KMS-11 (cell line): ENCODE measurements around the gene DPH7.

Experiments
- H2AFZ ChIP-seq: fragments of 200-600 bp; sonication (generic); 2 replicates; pipeline ENCODE4 v1.6.1; 2016; ENCODE audit warnings: antibody characterized with exemption, mixed run types, low read depth
- H3K27ac ChIP-seq: fragments of 200-600 bp; sonication (generic); 2 replicates; pipeline ENCODE4 v1.6.1; 2016; ENCODE audit warnings: mild to moderate bottlenecking, mixed run types
- H3K27me3 ChIP-seq: fragments of 200-600 bp; sonication (generic); 2 replicates; pipeline ENCODE4 v1.6.1; 2017; ENCODE audit warnings: mild to moderate bottlenecking, low read depth, mixed run types, moderate library complexity; ENCODE audit not compliant: insufficient read depth
- H3K36me3 ChIP-seq: fragments of 200-600 bp; sonication (generic); 2 replicates; pipeline ENCODE4 v1.6.1; 2017; ENCODE audit warnings: mild to moderate bottlenecking, mixed run types; ENCODE audit not compliant: insufficient read depth
- H3K4me1 ChIP-seq: fragments of 200-600 bp; sonication (generic); 2 replicates; pipeline ENCODE4 v1.6.1; 2016; ENCODE audit warnings: mild to moderate bottlenecking, low read depth, mixed run types; ENCODE audit not compliant: poor library complexity, severe bottlenecking
- H3K4me2 ChIP-seq: fragments of 200-600 bp; sonication (generic); 2 replicates; pipeline ENCODE4 v1.7.0; 2016; ENCODE audit warnings: mild to moderate bottlenecking, mixed run types
- H3K4me3 ChIP-seq: fragments of 200-600 bp; sonication (generic); IDR thresholded peaks from 2 replicates; pipeline ENCODE4 v1.6.1; 2017; ENCODE audit warnings: low read depth, low read length, mixed read lengths; ENCODE audit not compliant: insufficient read depth
- H3K79me2 ChIP-seq: fragments of 200-600 bp; sonication (generic); 2 replicates; pipeline ENCODE4 v1.6.1; 2016; ENCODE audit warnings: low read depth, mixed run types; ENCODE audit not compliant: insufficient read depth
- H3K9ac ChIP-seq: fragments of 200-600 bp; sonication (generic); 2 replicates; pipeline ENCODE4 v1.6.1; 2016; ENCODE audit warnings: mild to moderate bottlenecking, mixed run types
- H4K20me1 ChIP-seq: fragments of 200-600 bp; sonication (generic); 2 replicates; pipeline ENCODE4 v1.6.1; 2016; ENCODE audit warnings: mild to moderate bottlenecking, mixed run types; ENCODE audit not compliant: insufficient read depth
- TF ChIP-seq, protein P1 (sequence below): fragments of 200-600 bp; sonication (generic); conservative IDR thresholded peaks from 2 replicates; pipeline ENCODE4 v1.6.1; 2017; ENCODE audit warnings: low read depth, mild to moderate bottlenecking, antibody characterized with exemption, low read length, moderate library complexity, mixed read lengths

The DPH7 gene

GRCh38 chr9:137505421-137506140 lies 73.1 kb downstream of the DPH7 start:
- TF ChIP-seq, protein P1, sequence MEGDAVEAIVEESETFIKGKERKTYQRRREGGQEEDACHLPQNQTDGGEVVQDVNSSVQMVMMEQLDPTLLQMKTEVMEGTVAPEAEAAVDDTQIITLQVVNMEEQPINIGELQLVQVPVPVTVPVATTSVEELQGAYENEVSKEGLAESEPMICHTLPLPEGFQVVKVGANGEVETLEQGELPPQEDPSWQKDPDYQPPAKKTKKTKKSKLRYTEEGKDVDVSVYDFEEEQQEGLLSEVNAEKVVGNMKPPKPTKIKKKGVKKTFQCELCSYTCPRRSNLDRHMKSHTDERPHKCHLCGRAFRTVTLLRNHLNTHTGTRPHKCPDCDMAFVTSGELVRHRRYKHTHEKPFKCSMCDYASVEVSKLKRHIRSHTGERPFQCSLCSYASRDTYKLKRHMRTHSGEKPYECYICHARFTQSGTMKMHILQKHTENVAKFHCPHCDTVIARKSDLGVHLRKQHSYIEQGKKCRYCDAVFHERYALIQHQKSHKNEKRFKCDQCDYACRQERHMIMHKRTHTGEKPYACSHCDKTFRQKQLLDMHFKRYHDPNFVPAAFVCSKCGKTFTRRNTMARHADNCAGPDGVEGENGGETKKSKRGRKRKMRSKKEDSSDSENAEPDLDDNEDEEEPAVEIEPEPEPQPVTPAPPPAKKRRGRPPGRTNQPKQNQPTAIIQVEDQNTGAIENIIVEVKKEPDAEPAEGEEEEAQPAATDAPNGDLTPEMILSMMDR: no peak
- no peak overlapping the region for H2AFZ ChIP-seq
- no peak overlapping the region for H3K9ac ChIP-seq
- H3K4me3 ChIP-seq: no peak overlapping the region
- H4K20me1 ChIP-seq: no peaks in the 10 kb centered on the region
- no peaks in the 10 kb centered on the region for H3K79me2 ChIP-seq
- H3K36me3 ChIP-seq: no peaks in the 10 kb centered on the region
- H3K27ac ChIP-seq: no peak overlapping the region
- H3K4me1 ChIP-seq: no peaks in the 10 kb centered on the region
- no peaks in the 10 kb centered on the region for H3K27me3 ChIP-seq
- H3K4me2 ChIP-seq: no peak overlapping the region
